ENCODE results near the gene DHRSX.
"Not testable (repeated sequence)": the region's sequence is repeated elsewhere in the genome, so short reads cannot be mapped to it uniquely, and the experiment has no call there.

- TF ChIP-seq, protein P1, sequence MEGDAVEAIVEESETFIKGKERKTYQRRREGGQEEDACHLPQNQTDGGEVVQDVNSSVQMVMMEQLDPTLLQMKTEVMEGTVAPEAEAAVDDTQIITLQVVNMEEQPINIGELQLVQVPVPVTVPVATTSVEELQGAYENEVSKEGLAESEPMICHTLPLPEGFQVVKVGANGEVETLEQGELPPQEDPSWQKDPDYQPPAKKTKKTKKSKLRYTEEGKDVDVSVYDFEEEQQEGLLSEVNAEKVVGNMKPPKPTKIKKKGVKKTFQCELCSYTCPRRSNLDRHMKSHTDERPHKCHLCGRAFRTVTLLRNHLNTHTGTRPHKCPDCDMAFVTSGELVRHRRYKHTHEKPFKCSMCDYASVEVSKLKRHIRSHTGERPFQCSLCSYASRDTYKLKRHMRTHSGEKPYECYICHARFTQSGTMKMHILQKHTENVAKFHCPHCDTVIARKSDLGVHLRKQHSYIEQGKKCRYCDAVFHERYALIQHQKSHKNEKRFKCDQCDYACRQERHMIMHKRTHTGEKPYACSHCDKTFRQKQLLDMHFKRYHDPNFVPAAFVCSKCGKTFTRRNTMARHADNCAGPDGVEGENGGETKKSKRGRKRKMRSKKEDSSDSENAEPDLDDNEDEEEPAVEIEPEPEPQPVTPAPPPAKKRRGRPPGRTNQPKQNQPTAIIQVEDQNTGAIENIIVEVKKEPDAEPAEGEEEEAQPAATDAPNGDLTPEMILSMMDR (IDR thresholded peaks at IDR 0.05; ENCODE audit: low read depth, low read length, poor library complexity, severe bottlenecking) = not testable (repeated sequence)
- TF ChIP-seq EZH2phosphoT487 (IDR thresholded peaks at IDR 0.05; ENCODE audit: borderline replicate concordance, low read length) = not testable (repeated sequence)
These were observed 4.6 kb upstream of the DHRSX start for GRCh38 chrX:2505341-2505740.
